GM19035 (cell line): ENCODE data around the gene SLFN12L.
"Not testable (repeated sequence)": the region's sequence is repeated elsewhere in the genome, so short reads cannot be mapped to it uniquely, and the experiment has no call there.

ENCODE experiments used
- ATAC-seq: cut with Tn5 transposase; IDR thresholded peaks from one replicate; pipeline ENCODE4 v1.9.1; 2021; ENCODE audit not compliant: unreplicated experiment

The SLFN12L gene

DNA sequence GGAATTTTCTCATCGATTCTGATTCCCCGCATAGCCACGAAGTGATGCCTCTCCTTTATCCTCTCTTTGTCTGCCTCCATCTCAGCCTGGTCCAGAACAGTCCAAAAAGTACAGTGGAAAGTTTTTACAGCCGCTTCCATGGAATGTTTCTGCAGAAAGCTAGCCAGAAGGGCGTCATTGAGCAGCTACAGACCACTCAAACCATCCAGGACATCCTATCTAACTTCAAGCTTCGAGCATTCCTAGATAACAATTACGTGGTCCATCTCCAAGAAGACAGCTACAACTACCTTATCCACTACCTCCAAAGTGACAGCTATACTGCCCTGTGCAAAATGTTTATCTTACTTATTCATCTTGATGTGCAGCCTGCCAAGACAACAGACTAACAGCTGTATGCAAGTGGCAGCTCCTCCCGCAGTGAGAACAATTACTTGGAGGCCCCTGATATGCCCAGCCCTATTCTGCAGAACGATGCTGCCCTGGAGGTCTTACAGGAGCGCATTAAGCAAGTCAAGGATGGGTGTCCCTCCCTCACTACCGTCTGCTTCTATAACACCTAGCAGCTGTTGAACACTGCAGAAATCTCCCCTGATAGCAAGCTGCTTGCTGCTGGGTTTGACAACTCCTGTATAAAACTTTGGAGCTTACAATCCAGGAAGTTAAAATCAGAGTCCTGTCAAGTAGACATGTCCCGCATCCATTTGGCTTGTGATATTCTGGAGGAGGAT, 38.9 kb downstream of the SLFN12L start:
- no peak for ATAC-seq

DNA sequence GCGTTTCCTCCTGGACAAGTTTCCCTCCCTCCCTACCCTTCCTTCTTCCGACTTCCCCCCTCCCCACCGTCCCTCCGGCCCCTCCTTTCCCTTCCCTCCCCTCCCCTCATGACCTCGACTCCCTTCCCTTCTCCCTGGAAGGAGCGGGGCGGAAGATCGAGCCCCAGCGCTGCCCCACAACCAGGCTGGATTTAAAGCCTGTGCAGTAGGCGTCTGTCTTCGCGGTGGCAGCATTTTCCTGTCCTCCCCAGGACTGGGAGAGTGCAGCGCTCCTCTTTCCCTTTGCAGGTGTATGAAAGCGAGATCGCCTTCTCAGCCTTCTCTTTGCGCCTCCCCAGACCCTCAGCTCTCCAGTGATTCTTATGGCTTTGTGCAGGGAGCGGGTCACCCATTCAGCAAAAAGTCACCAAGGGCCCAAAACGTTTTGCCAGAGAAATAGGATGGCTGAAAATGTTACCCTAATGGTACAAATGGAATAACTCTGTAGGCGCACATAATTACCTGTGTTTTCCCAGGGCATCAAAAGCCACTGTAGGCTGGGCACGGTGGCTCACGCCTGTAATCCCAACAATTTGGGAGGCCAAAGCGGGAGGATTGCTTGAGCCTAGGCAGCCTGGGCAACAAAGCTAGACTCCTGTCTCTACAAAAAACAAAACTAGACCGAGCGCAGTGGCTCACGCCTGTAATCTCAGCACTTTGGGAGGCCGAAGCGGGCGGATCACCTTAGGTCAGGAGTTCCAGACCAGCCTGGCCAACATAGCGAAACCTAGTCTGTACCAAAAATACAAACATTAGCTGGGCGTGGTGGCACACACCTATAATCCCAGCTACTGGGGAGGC, 40.8 kb downstream of the SLFN12L start:
- no peak for ATAC-seq

DNA sequence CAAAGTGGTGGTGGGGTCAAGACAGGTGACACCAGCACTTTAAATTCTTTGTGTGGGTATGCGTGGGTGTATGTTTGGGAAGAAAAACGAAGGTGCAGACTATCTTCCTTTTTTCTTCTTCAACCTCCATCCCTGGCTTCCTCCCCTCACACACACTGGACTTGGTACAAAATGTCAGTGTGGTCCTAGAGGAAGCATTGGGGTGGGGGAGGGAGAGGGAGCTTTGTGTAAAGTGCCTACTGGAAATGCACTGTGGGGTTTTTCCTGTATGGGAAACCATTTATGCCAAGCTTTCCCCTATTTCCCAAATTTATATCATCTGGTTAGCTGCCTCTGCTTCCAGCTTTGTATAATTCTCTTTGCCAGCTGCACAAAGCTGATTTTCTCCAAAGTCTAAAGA, 44.4 kb downstream of the SLFN12L start:
- no peak for ATAC-seq

DNA sequence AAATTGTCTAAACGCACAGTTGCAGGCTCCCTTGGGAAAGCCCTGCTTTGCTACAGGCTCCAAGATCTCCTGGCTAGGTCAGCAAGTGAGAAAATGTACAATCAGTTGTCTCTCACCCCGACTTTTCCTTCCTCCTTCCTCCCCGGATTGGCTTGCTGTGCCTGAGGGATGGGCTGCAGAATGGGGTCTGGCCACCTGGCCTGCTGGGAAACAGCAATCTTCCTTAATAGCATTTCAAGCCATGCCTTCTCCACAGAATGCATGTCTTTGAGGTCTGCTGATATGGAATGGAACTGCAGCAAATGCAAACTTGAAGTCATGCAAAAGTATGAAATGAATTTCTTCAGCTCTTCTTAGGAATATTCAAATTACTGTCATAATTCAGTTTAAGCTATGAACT, 46.1 kb downstream of the SLFN12L start:
- no peak for ATAC-seq

DNA sequence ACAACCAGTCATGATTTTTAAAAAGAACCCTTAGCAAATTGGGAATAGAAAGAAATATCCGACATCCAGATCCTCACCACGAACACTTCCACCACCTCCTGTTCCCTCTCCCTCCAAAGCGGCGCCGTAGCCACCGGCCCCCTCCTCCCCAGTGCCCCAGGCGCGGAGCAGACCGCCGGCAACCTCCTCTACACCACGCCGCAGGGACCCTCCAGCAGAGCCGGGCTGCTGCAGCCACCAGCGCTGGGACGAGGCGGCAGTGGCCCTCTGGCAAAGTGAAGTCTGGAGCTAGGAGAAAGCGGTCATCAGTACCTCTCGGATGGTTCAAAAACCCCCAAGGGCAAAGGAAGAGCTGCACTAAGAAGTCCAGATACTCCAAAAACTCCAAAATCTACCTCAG, 47.5 kb downstream of the SLFN12L start:
- ATAC-seq, result no peak

DNA sequence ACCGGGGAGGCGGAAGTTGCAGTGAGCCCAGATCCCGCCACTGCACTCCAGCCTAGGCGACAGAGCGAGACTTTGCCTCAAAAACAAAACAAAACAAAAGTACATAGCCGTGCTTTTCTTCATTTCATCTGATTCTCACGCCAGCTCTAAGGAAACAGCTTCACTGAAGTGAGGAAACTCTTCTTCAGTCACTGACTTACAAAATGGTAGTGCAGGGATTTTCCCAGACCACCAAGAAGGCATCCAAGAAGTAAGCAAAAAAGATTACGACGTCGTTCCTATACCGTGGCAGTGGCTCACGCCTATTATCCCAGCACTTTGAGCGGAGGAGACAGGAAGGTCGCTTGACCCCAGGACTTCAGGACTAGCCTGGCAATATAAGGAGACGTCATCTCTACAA, 48.5 kb downstream of the SLFN12L start:
- no peak for ATAC-seq

DNA sequence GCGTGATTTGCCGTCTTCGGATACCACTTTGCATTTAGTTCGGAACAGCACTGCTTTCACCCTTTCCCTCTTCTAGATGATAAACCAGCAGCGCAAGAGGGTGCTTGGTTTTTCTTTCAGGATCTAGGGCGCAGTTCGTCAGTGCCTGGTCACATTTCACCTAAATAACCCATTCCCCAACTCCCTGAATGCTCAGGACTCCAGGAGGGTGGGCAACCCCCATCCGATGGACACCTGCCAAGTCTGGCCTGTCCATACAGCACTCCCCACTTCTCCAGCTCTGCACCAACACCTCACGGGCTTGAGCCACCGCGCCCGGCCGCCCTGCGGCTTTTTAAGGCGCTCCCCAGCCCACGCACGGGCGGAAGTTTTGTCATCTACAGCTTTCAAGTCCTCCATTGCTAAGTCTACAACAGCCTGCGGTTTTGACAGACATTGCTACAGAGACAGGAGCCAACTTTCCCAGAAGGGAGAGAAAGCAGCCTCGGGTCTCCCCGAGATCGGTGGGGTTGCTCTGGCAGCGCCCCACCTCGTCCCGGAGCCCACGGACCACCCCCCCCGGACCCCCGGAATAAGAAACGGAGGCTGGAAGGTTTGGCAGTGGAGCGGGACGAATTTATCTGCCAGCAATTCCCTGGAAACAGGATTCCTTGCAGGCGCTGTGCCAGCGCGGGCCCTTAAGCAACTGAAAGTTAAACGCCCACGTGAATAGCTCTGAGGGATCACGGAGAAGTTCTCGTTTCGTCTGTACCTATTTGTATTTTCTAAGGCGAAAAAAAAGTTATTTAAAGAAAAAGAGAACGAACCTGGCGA, 50.4 kb downstream of the SLFN12L start:
- no peak for ATAC-seq

DNA sequence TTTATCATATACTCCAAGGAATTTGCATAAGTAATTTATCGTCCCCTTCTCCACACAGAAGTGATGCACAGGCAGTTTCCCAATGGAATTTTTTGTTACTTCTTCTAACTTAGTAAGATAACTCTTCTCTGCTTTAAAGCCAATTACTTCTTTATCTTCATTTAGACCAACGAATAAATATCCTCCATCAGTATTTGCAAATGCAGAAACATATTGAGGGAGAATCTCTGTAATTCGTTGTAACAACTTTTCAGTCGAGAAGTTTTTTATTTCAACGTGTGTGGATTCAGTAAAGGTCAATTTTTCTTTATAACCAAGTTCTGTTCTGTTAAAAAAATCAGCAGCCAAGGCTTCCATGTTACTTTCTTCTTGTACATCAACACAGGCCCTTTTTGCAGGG, 58.2 kb downstream of the SLFN12L start:
- no peak for ATAC-seq

DNA sequence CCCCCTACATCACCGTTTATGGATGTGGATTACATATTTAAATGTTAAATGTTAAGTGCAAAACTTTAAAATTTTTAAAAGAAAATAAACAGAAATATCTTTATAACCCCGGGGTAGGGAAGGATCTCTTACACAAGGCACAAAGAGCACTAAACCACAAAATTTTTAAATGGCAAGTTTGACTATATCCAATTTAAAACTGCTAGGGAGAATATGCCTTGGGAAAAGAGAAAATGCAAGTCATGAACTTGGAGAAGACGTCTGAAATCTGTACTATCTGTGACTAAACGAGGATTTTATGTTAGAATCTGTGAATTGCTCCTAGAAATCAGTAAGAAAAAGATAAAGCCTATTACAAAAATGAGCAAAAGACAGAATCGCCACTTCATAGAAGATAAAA, 60.2 kb downstream of the SLFN12L start:
- ATAC-seq, result no peak

DNA sequence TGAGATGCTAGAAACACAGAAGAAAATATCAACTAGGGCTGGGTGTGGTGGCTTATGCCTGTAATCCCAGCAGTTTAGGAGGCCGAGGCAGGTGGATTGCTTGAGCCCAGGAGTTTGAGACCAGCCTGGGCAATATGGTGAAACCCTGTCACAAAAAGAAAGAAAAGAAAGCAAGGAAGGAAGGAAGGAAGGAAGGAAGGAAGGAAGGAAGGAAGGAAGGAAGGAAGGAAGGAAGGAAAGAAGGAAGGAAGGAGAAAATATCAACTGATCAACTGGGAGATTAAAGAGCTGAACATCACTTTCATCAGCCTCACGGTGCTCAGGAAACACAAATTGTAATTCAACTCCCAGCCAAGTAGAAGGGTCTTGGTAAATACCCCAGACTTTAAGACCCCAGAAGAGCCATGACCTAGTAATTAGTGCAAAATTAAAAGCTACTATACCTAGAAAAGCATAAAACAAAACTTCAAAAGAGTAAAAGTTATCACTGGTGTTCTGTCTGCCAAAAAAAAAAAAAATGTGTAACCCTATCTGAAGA, 61.1 kb downstream of the SLFN12L start:
- no peak for ATAC-seq

DNA sequence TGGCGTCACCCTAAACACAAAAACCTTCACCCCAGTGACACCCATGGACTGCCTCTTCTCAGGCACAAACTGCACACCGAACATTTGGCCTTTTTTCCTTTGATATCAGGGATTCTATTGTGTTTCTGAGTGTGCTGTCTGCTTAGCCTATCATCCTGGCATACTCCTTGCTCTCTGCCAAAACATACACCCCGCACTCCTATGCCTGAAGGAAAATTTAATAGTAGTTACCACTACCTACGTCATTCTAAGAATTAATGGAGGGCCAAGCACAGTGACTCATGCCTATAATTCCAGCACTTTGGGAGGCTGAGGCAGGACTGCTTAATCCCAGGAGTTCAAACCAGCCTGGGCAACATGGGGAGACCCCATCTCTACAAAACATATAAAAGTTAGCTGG, 69.0 kb downstream of the SLFN12L start:
- no peak for ATAC-seq

DNA sequence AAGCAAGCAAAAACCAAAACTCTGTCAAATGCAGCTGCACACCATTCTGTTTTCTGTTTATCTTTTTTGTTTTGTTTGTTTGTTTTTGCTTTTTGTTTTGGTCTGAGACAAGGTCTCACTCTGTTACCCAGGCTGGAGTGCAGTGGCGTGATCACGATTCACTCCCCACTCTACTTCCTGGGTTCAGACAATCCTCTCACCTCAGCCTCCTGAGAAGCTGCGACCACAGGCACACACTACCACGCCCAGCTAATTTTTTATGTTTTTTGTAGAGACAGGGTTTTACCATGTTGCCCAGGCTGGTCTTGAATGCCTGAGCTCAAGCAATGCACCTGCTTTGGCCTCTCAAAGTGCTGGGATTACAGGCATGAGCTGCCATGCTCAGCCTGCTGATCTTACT, 69.7 kb downstream of the SLFN12L start:
- no peak for ATAC-seq

DNA sequence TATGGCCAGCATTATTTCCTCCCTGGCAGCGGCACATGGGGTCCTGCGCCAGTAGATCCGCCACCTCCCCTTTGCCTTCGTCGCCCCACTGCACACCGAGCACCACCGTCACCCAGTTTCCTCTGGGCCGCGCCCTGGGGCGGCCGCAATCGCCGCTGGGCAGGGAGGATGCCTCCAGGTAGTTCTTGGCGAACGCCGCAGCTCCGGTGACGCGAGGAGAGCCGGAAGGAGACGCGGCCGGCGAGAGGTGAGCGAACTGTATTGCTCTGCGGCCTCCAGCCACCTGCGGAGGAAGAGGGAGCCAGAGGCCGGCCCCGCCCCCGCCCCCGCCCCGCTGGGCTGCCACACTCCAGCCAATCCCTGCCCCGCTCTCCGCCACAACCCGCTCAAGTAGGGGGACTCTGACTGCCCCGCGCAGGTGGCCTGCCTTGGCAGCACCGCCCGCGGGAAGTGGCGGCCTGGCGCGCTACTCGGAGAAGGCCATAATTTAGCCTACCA, 77.1 kb downstream of the SLFN12L start:
- ATAC-seq, result peak; percentile 84

DNA sequence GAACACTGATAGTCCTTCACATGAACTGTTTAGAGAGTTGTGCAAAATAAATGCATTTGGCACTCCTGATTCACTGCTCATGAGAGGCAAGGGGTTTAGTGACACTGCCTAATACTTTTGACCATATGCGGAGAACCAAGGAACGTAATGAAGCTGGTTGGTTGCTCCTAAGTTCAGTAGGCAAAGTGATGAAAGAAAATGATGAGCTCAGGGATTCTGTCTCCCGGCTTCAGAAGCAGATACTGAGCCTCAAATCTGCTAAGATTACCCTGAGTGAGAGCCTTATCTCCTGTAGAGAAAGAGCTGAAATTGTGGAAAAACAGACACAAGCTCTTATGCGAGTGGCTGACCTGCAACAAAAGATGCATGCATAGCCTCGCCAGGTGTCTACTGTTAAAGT, 83.4 kb downstream of the SLFN12L start:
- not testable (repeated sequence) for ATAC-seq

DNA sequence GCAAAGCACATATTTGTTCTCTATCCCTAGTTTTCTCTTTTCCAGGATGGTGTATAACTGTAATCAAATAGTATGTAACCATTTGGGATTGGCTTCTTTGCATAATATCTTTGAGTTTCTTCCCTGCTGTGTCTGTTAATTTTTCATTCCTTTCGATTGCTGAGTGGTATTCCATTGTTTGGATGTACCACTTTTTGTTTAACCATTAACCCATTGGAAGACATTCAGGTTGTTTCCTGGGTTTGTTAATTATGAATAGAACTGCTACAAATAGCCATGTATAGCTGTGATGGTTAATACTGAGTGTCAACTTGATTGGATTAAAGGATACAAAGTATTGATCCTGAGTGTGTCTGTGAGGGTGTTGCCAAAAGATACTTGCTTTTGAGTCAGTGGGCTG, 84.3 kb downstream of the SLFN12L start:
- ATAC-seq, result no peak

DNA sequence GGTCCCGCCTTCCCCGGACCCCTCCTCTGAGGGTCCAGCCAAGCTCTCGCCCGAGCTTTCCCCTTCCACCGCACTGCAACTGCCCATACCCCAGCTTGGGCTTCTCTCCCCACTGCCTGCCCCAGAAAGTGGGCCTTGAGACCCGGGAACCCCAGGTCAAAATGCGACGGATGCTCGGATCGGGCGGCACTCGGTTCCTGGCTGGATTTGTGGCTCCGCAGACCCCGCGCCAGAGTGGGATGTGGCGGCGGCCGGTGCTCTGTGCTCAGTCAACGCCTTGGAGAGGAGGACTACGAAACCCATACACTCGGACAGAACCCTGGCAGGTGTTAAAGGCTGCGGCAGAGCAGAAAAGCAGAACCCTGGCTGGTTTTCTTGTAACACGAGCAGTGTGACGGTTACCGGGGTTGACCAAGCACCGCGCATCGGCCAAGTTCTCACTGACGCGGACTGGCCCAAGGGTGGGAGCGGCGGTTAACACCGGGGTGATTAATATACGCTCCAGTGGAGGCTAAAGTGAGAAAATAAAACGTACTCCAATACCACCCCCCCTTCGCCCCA, 88.0 kb downstream of the SLFN12L start:
- no peak for ATAC-seq

DNA sequence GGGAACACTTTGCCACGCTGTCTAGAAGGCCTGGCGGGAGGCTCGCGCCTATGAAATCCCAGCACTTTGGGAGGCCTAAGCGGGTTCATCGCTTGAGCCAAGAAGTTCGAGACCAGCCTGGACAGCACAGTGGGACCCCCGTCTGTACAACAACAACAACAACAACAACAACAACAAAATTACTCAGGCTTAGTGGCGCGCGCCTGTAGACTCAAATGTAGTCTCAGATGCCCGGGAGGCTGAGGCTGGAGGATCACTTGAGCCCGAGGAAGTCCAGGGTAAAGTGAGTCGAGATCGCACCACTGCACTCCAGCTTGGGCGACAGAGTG, 88.6 kb downstream of the SLFN12L start:
- no peak for ATAC-seq

DNA sequence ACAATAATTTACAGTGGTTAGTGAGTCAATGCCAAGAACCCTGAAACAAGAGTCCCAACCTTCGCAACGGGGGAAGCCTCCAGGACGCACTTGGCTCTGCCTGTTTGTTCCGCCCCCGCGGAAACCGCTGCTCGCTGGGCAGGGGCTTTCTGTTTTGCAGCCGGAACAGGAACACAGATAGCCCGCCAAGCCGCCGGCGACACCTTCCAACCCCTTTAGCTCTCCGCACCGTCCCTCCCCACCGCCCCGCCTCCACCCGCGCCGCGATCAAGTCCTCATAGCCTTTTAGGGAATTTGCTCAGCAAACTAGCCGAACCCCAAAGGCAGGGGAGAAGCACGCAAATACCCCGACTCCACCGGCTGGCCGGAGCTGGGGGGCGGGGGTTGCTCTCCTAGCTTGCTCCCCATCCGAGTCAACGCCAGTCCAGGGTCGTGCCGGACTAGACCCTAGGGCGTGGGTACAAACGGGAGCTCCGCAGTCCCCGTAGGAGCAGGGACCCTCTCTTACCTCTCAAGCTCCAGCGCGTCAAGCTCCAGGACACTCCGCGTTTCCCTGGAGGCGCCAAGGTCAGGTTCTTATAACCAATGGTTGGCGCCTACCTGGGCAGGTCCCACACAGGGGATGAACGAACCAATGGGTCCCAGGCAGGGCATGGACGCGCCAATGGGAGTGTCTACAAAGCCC, 89.1 kb downstream of the SLFN12L start, which contains the start of gene SLFN13:
Gene SLFN13 (minus strand): TSS at position 553 of the 685 bp plus-strand sequence. CDS start 3,086 bp downstream, outside the sequence.
- peak; percentile 80 for ATAC-seq

DNA sequence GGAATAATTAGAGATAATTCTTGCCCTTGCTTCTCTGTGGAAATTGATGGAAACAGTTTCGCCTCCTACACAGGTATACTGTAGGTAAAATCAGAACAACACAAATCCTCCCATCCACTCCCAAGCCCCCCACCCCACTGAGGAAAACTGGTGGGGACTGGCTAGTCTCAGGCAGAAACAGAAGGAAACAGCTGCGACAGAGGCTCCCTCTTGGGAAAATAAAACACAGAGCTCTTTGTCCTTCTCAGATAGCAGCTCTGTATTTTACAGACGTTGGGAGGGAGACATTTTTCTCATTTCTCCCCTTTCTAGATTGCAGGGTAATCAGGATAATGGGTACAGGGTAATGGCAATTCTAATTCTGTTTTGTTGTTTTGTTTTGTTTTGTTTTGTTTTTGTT, 90.0 kb downstream of the SLFN12L start:
- ATAC-seq, result no peak

DNA sequence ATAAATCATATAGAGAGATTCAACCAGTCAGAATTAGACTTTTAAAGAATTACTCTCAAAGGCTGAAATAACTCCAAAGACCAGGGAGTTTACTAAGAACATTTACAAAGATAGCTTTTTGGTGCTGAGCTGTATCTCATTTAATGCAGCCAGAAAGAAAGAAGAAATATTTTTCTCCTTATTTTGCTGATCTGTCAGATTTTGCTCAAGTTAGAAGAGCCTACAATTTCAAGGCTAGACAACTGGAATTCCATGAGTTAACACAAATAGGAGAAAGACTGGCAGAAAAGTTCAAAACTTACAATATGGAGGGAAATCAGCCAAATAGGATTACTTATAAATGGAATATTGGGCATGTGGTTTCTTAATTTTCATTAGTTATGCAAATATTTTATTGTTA, 99.0 kb downstream of the SLFN12L start:
- ATAC-seq, result no peak
